HCT116 (cell line): Measurements from ENCODE around the gene DCLRE1C. TPM values are rescaled to one million over a fixed set of nuclear protein-coding genes. Genes with fewer than 3 reads are reported as not detected.

Source experiments
- ATAC-seq: fragments of 200-7000 bp; cut with Tn5 transposase; 2 replicates; pipeline ENCODE4 v1.9.1; 2020; ENCODE audit warnings: mild to moderate bottlenecking, moderate library complexity
- BruUV-seq: library from RNA; stranded (reverse); fragments of 400-500 nt; replicated peaks from 2 replicates; lab custom pipeline; 2021; lab: Mats Ljungman, UMichigan
- CTCF ChIA-PET: fragments of 300-600 bp; sonication (Branson Sonifier 250); formaldehyde crosslinking; loops from one replicate; lab custom pipeline; 2021; ENCODE audit warnings: antibody characterized with exemption; lab: Charles Lee
- POLR2A ChIA-PET: fragments of 300-600, 350-600 bp; sonication (Branson Sonifier 250); formaldehyde crosslinking; loops from one replicate; lab custom pipeline; 2021; ENCODE audit warnings: antibody characterized with exemption; lab: Charles Lee
- RAD21 ChIA-PET, 2 experiments: fragments of 300-600 bp; sonication (Branson Sonifier 250); formaldehyde crosslinking; loops; one replicate each; lab custom pipeline; 2023; ENCODE audit warnings: low total read pairs in 2 of 2; ENCODE audit not compliant: uncharacterized antibody in 2 of 2, unreplicated experiment in 2 of 2, low non-redundant PET in 1 of 2; lab: Charles Lee
- DNase-seq: peaks from one replicate; pipeline ENCODE4 v3.0.0-alpha.2; 2010; ENCODE audit warnings: low read depth, low spot score
- H2AFZ ChIP-seq: fragments of 200-600 bp; shearing (Covaris generic), sonication (generic); 2 replicates; pipeline ENCODE4 v1.6.1; 2017; ENCODE audit warnings: low read depth, mixed run types, mixed read lengths, antibody characterized with exemption, low read length; ENCODE audit not compliant: poor library complexity, severe bottlenecking
- H3K27ac ChIP-seq: 2 replicates; pipeline ENCODE4 v1.5.1; 2012; ENCODE audit warnings: low read depth, low read length
- H3K27me3 ChIP-seq: fragments of 200-600 bp; sonication (generic); 2 replicates; pipeline ENCODE4 v1.6.1; 2016; ENCODE audit warnings: mixed run types, low read length, mixed read lengths; ENCODE audit not compliant: insufficient read depth
- H3K36me3 ChIP-seq, 2 experiments: fragments of 200-500 bp in 1 of 2; fragments of 200-600 bp in 1 of 2; sonication (Bioruptor generic) in 1 of 2; sonication (generic) in 1 of 2; 2 replicates each; pipeline versions ENCODE4 v1.5.1 to v1.6.1; 2014 to 2016; ENCODE audit warnings: low read length in 2 of 2, inconsistent platforms in 1 of 2, mixed read lengths in 1 of 2, mixed run types in 1 of 2; ENCODE audit not compliant: insufficient read depth in 2 of 2, control insufficient read depth in 1 of 2
- H3K4me1 ChIP-seq, 2 experiments: fragments of 200-600 bp in 1 of 2; sonication (generic) in 1 of 2; 2 replicates each; pipeline versions ENCODE4 v1.5.1 to v1.6.1; 2012 to 2017; ENCODE audit warnings: low read length in 2 of 2, inconsistent platforms in 1 of 2, mild to moderate bottlenecking in 1 of 2, mixed read lengths in 1 of 2, mixed run types in 1 of 2, moderate library complexity in 1 of 2; ENCODE audit not compliant: insufficient read depth in 2 of 2, control insufficient read depth in 1 of 2
- H3K4me2 ChIP-seq: fragments of 200-600 bp; sonication (generic); 2 replicates; pipeline ENCODE4 v1.6.1; 2017; ENCODE audit warnings: mixed run types, low read length, mixed read lengths
- H3K4me3 ChIP-seq, 2 experiments: fragments of 200-600 bp in 1 of 2; sonication (generic) in 1 of 2; replicated peaks in 1 of 2; 2 replicates each; pipeline ENCODE4 v1.5.1; 2011 to 2016; ENCODE audit warnings: low read length in 2 of 2, control low read depth in 1 of 2, low read depth in 1 of 2, mild to moderate bottlenecking in 1 of 2, mixed read lengths in 1 of 2, mixed run types in 1 of 2
- H3K79me2 ChIP-seq: fragments of 200-600 bp; sonication (generic); 2 replicates; pipeline ENCODE4 v1.6.1; 2017; ENCODE audit warnings: mild to moderate bottlenecking, mixed run types, low read length, moderate library complexity, mixed read lengths; ENCODE audit not compliant: insufficient read depth
- H3K9ac ChIP-seq: fragments of 200-600 bp; sonication (generic); 2 replicates; pipeline ENCODE4 v1.6.1; 2016; ENCODE audit warnings: low read length, mixed read lengths
- H3K9me2 ChIP-seq: fragments of 200-600 bp; sonication (generic), shearing (Covaris generic); 2 replicates; pipeline ENCODE4 v1.6.1; 2017; ENCODE audit warnings: mixed run types, mild to moderate bottlenecking, moderate library complexity; ENCODE audit not compliant: insufficient read depth
- H3K9me3 ChIP-seq, 2 experiments: fragments of 200-500 bp in 1 of 2; fragments of 200-600 bp in 1 of 2; sonication (Bioruptor generic) in 1 of 2; sonication (generic) in 1 of 2; 2 replicates each; pipeline ENCODE4 v1.6.1; 2014 to 2017; ENCODE audit warnings: low read length in 2 of 2, mixed read lengths in 2 of 2, inconsistent platforms in 1 of 2, low read depth in 1 of 2, mild to moderate bottlenecking in 1 of 2, mixed run types in 1 of 2, moderate library complexity in 1 of 2; ENCODE audit not compliant: control insufficient read depth in 1 of 2, insufficient read depth in 1 of 2
- H4K20me1 ChIP-seq: fragments of 200-600 bp; sonication (generic), shearing (Covaris generic); 2 replicates; pipeline ENCODE4 v1.6.1; 2017; ENCODE audit warnings: mixed run types, mild to moderate bottlenecking, moderate library complexity; ENCODE audit not compliant: insufficient read depth
- CEBPB ChIP-seq: IDR thresholded peaks from 2 replicates; pipeline ENCODE4 v1.6.1; 2012; ENCODE audit warnings: low read depth
- EZH2 ChIP-seq: fragments of 200-600 bp; sonication (generic); IDR thresholded peaks from 2 replicates; pipeline ENCODE4 v1.6.1; 2017; ENCODE audit warnings: antibody characterized with exemption, mixed run types
- ZNF274 ChIP-seq: fragments of 200-500 bp; sonication (Bioruptor generic); IDR thresholded peaks from 2 replicates; pipeline ENCODE4 v1.6.1; 2014; ENCODE audit warnings: mild to moderate bottlenecking, low read depth, low read length, inconsistent platforms
- intact Hi-C: fragments of 100-400 bp; cut with micrococcal nuclease; formaldehyde crosslinking; loops from 2 replicates; pipeline ENCODE4 v1.10.0; 2022
- total RNA-seq: library from RNA; stranded (reverse); gene quantifications from one replicate; pipeline ENCODE4 v1.2.1, GENCODE V29; 2021; ENCODE audit not compliant: unreplicated experiment
- TF ChIP-seq, protein P1 (sequence below): IDR thresholded peaks from 2 replicates; pipeline ENCODE4 v1.6.1; 2012; ENCODE audit warnings: low read depth
- TF ChIP-seq, protein P2 (sequence below): IDR thresholded peaks from 2 replicates; pipeline ENCODE4 v1.6.1; 2012

DCLRE1C gene
- total RNA-seq, 1 experiment from 2014 or later, result 14.5 TPM

- no peak for TF ChIP-seq CEBPB
Measured at GRCh38 chr10:14936584-14936983, 17.3 kb downstream of the DCLRE1C start (continued).

GRCh38 chr10:14930610-14931009 lies 23.3 kb downstream of the DCLRE1C start:
- RAD21 ChIA-PET, result no interaction called here
- no peak overlapping the region for H2AFZ ChIP-seq
- H3K9me3 ChIP-seq, result no peaks in the 10 kb centered on the region
- ATAC-seq, result no peak
- intact Hi-C loops, result no loop called here
- no TSS peak for BruUV-seq
- no peaks in the 10 kb centered on the region; a peak in 1 of 4 replicates for H3K4me1 ChIP-seq
- POLR2A ChIA-PET, result no interaction called here
- no peaks in the 10 kb centered on the region for H3K9me2 ChIP-seq
- TF ChIP-seq, protein P1, sequence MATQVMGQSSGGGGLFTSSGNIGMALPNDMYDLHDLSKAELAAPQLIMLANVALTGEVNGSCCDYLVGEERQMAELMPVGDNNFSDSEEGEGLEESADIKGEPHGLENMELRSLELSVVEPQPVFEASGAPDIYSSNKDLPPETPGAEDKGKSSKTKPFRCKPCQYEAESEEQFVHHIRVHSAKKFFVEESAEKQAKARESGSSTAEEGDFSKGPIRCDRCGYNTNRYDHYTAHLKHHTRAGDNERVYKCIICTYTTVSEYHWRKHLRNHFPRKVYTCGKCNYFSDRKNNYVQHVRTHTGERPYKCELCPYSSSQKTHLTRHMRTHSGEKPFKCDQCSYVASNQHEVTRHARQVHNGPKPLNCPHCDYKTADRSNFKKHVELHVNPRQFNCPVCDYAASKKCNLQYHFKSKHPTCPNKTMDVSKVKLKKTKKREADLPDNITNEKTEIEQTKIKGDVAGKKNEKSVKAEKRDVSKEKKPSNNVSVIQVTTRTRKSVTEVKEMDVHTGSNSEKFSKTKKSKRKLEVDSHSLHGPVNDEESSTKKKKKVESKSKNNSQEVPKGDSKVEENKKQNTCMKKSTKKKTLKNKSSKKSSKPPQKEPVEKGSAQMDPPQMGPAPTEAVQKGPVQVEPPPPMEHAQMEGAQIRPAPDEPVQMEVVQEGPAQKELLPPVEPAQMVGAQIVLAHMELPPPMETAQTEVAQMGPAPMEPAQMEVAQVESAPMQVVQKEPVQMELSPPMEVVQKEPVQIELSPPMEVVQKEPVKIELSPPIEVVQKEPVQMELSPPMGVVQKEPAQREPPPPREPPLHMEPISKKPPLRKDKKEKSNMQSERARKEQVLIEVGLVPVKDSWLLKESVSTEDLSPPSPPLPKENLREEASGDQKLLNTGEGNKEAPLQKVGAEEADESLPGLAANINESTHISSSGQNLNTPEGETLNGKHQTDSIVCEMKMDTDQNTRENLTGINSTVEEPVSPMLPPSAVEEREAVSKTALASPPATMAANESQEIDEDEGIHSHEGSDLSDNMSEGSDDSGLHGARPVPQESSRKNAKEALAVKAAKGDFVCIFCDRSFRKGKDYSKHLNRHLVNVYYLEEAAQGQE, result no peak
- TF ChIP-seq EZH2, result no peak
- TF ChIP-seq, protein P2, sequence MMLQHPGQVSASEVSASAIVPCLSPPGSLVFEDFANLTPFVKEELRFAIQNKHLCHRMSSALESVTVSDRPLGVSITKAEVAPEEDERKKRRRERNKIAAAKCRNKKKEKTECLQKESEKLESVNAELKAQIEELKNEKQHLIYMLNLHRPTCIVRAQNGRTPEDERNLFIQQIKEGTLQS, result no peak
- no peak for TF ChIP-seq ZNF274
- TF ChIP-seq, all 23 proteins: peak for 0
- no peaks in the 10 kb centered on the region for H4K20me1 ChIP-seq
- no peak for DNase-seq
- no peaks in the 10 kb centered on the region for H3K27me3 ChIP-seq
- H3K27ac ChIP-seq, result no peak overlapping the region
- H3K4me3 ChIP-seq, result no peak overlapping the region
- H3K36me3 ChIP-seq, result peaks cover 31 to 33% of the 10 kb centered on the region in 2 experiments
- CTCF ChIA-PET, result no interaction called here
- H3K4me2 ChIP-seq, result no peak overlapping the region
- no peak overlapping the region for H3K9ac ChIP-seq
- no peaks in the 10 kb centered on the region for H3K79me2 ChIP-seq
